ENCODE data around the gene PTPN14.

PTPN14 gene

GRCh38 chr1:214326406-214326805 lies 225.0 kb downstream of the PTPN14 start:
- no peak for DNase-seq

- no peak for DNase-seq
Observed at GRCh38 chr1:214324896-214325800, 226.3 kb downstream of the PTPN14 start.

GRCh38 chr1:214321705-214322453 lies 229.5 kb downstream of the PTPN14 start:
- DNase-seq, result no peak

DNA sequence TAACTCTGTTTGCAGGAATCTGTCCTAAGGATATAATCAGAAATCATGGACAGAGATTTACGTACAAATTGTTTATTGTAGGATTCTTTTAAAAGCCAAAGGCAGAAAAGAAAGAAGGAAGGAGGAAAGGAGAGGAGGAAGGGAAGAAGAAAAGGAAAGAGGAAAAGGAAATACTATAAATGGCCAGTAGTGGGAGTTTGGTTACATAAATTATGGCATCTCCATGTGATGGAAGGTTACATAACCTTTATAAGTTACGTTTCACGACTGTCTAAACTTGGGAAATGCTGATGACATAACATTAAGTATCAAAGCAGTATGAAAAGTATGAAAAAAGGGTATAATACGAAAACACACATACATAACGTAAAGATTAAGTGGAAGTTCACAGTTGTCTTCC lies 231.5 kb downstream of the PTPN14 start:
- no peak for DNase-seq

- no peak for DNase-seq
Observed at GRCh38 chr1:214318956-214319736, 232.3 kb downstream of the PTPN14 start.

- no peak for DNase-seq
Observed at GRCh38 chr1:214318356-214318755, 233.0 kb downstream of the PTPN14 start.

GRCh38 chr1:214317734-214318133 lies 233.7 kb downstream of the PTPN14 start:
- no peak for DNase-seq

- no peak for DNase-seq
Observed at GRCh38 chr1:214317300-214317699, 234.1 kb downstream of the PTPN14 start.

DNA sequence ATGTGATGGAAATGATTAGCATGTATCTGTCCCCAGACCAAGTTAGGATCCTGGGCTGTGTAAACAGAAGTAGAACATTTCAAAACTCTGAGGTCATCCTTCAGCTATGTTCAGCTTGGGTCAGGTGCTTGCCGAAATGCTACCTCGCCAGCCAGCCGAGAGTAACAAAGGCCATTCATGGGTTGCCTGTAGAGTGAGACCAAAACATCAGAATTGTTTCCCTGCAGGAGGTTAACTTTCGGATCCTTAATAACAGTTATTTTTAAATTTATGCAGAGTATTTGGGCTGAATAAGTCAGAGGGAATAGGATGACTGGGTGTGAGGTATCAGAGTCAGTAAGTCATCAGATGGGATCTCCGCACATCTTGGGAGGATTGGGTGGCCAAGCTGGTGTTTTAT lies 234.8 kb downstream of the PTPN14 start:
- no peak for DNase-seq

- no peak for DNase-seq
Observed at GRCh38 chr1:214314178-214314843, 237.1 kb downstream of the PTPN14 start.

- no peak for DNase-seq
Observed at GRCh38 chr1:214312530-214313051, 238.8 kb downstream of the PTPN14 start.

DNA sequence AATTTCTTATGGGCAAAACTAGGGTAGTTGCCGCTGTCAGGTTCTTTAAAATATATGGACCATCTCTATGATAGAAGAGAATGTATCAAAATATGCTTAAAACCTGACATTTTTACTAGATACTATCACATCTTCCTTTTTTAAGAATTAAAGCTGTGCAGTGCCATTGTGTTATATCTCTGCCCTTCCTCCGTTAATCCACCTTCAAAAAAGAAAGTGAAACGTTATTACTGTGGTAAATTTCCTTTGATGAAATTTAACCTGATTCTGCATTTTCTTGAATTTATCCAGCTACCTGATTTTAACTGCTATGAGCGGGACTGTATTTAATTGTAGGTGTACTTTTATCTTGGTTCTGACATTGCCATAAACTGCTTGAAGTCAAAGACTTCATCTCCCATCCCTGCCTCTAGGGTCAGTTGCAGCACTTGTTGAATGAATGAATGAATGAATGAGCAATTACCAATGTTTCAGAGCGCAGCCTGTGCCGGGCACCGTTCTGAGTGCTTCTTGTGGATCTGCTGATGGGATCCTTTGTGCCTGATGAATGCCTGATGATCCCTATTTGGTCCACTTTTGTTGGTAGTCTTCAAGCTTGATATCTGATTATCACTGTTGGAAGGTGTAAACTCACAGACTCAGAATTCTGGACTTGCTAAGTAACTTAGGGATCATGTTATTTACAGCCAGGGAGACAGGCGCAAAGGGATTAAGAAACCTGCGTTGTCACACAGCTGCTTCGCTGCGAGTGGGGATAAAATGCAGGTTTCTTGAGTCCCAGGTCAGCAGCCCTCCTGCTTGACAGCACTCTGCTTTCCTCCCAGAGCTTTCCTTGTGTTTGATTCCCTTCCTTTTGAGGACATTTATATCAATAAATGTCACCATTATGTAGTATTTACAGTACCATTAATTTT lies 240.4 kb downstream of the PTPN14 start:
- no peak for DNase-seq

DNA sequence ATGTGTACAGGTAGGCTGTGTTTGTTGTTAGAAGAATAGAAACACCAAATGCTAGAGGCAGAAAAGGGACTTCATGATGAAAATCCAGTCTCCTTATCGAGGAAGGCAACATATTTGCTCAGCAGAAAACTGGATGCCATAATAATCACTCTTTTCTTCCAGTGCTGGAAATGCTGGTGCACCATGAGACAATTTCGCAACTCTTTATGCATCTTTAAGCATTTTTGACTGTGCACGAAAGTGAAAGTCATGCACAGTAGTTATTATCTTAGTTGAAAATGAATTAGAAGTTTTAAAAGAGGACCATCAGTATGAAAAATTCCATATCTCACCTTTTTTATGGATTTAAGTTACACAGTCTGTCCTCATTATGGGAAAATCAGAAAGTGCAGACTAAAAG lies 241.4 kb downstream of the PTPN14 start:
- no peak for DNase-seq

DNA sequence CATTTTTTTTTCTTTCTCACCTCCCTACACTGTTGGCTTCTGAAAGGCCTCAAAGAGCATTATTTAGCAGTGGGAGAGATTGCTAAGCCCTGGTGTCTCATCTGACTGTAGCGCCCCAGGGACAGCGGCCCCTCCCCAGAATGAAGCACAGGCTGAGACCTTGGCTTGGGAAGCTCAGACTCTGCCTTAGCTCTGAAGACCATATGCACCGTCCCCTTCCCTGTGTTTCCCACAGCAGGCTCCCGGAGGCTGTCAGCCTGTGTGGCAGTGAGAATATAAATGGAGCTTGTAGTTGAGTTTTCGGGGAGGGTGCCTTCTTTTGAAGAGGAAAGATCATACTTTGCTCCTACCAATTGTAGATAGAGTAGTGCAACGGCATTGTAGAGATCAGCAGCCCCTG lies 245.1 kb downstream of the PTPN14 start:
- no peak for DNase-seq

DNA sequence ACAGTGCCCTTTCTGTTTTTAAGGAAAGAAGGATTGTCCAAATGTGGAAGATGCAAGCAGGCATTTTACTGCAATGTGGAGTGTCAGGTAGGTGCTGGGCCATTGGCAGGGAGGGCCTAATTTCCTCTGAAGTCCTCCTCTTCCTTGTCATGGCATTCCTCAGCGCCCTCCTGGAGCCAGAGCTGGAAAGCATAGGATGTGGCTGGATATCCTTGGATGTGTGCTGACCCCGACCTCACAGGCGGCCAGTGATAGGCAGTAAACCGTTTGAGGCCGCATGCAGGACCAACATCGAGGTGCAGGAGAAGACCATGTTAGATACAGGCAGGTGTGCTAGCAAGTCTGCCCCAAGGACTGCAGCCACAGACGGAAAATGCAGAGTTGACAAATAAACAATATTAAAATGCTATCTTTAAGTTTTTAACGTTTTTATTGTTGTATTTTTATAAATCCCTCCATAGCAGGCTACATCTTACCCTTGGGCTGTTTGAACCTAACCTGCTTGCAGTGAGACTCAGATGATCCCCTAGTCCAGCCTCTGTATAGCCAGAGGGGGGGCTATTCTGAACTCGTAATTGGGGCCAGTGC lies 246.1 kb downstream of the PTPN14 start:
- no peak for DNase-seq

DNA sequence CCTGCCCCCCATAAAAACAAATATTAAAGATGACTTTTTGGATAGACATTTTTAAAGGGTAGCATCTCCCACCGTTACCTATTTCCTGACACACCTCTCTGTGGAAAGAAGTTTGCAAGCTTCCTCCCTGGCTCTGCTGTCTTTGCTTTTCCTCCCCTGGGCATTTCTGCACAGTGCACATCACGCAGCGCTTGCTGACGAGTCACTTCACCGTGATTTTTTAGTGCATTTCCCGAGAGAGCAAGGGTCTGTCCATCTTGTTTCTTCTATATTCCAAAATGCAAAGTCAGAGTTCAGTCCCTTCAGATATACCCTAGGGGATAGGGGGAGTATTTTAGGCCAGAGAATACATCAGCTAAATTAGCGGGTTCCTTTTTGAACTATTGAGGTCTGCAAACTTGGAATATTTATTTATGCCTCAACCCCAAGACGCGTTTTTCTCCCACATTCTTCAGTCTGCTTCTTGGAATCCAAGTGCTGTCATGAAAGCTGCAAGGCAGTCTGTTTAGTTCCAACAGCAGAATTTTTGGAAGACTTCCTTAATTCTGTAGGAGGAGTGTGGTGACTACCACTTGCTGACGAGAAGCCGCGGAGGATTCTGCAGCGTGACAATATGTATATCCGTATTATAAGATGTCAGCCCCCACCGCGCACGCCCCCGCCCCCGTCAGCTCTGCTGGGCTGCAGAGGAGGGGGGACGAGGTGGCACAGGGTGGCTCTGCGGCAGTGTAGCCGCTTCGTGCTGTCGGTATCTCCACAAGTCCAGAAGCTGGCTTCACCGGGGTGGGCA lies 248.1 kb downstream of the PTPN14 start:
- no peak for DNase-seq

DNA sequence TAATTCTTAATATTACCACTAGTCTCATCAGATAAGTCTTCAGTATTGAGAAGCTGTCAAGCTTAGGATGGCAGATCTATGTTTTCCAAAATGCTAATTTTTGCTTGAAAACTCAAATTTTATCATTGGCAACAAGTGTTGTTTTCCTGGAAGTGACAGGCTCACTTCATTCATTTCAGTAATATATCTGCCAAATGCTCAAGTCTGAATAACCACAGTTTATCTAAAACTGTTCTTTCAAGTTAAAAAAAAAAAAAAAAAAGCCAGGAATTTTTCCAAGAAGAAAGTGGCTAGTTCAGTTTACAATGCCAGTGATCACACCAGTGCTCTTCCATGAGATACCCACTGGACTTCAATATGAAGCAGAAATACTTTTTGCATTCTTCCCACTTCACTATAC lies 249.9 kb downstream of the PTPN14 start:
- no peak for DNase-seq

DNA sequence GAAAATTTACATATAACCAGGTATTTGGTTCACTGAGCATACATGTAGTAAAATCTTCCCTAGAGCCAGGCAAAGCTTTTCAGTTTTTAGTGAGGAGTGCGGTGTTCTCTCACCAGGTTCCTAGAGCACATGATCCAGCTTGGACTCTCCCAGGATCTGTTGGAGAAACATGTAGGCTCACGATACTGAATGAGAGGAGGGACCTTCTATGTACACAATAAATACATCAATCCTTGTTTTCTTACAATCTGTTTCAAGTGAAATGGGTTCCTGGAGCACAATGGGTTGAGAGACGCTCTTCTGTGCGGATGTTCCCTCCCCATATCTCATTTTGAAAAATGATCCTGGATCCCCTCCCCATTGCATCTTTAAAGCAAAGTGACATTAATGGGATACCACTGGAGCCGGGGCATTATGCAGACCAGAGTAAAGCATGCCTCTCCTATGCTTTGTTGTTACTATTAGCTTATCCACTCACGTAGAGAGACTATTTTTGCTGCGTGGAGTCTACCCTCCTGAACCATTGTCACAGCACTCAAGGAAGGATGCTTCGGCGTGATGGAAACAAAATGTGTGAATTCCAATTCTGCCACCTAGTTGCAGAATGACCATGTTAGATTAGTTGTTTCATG lies 251.1 kb downstream of the PTPN14 start:
- DNase-seq, result no peak

Measured in NCI-H2107 (cell line).